Bone marrow (tissue), 2 donors: Measurements from ENCODE around the gene PSMF1.

Source experiments
- DNase-seq, 2 donors: peaks; one replicate each; lab custom pipeline; 2025; lab: John Stamatoyannopoulos, UW

Gene PSMF1

DNA sequence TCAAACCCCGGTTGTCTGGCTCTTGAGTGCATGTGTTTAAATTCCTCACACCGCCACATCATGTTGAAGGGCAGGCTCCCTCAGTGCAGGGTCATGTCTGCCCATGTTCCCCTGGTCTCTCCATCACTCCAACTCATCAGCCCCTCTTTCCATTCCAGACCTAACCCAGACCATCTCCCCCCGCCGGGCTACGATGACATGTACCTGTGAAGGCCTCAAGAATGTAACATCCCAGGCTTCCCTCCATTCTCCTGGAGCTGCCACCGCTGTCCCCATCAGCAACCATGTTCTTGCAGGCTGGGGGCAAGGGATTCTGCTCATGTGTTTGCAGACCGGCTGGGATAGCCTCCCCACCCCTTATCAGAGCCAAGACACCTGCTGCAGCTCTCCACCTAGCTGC, 46.5 kb downstream of the PSMF1 start:
- DNase-seq, result no peak

DNA sequence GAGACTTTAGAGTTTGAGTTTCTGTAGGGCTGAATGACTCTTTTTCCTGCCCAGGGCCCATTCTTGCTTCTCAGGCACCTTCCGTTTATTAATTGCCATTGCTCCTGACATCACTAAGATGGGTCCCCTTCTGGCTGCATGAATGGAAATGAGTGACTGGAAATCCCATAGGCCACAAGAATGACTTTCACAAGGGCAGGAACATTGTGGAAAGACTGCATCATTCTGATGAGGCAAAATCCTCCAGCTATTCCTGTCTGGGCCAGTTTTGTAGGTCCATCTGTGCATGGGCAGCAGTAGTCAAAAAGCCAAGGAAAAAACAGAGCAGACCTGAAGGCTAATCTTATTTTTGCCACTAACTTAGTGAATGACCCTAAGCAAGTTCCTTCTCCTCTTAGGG, 47.1 kb downstream of the PSMF1 start:
- no peak for DNase-seq

- DNase-seq, result no peak
Observed at GRCh38 chr20:1165941-1166340, 47.5 kb downstream of the PSMF1 start.

- no peak for DNase-seq
Observed at GRCh38 chr20:1166948-1167720, 48.7 kb downstream of the PSMF1 start.

- DNase-seq, result no peak
Observed at GRCh38 chr20:1169224-1169623, 50.8 kb downstream of the PSMF1 start.

DNA sequence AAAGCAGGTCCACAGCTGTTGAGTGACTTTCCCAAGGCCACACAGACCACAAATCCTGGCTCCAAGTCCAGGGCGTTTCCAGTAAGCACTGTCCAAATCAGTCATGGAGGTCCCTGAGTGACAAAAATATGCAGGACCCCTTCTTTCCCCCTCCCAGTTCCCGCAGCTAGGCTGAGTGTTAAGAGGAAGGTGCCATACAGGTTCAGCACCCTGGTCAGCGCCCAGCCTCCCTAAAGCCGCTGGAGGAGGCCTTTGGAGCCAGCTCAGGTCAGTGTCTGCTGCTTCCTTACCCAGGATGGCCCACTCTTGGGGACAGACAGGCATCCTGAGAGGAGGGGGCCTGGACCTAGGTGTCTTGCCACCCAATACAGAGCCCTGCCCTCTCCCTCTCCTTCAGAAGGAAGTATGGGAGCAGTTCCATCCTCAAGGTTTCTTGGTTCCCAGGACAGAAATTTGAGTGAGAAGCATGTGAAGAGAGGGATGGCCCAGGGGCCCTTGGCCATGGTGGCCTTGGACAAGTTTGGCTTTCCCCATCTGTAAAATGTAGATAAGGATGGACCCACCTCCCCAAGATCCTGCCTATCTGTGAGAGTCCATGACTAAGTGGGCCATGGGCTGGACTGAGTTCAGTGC, 53.2 kb downstream of the PSMF1 start:
- DNase-seq, result no peak

DNA sequence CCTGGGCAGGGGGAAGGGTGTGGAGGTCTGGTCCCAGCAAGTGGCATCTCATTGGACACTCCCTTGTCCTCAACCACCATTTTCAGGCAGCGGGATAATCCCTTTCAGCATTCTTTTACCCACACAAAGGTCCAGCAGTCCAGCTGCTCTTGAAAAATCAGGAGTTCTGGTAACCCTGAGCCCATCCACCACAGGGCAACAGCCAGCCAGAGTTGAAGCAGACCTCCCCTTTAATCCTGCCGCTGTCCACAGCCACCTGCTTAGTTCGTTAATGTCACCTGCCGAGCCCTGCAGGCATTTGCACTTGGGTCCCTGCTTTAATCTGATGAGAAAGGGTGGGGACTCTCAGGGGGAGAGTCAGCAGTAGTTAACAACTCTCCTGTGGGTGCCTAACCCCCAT, 55.3 kb downstream of the PSMF1 start:
- no peak for DNase-seq

DNA sequence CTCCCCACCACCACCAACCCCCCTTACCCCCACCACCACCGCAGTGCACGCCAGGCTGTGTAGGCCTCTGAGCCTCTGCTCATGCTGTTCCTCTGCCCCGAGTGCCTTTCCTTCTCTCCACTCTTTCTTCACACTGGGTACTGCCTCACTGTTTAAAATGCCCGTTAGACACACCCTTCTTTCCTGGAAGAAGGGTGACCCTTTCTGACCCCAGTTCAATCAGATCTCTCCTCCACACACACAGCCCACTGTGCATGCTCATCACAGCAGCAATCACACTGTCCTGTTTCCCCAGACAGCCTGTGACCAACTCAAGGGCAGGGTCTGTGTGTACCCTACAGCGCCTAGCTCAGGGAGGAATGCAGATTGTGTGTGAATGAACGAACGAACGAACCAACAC, 56.4 kb downstream of the PSMF1 start:
- no peak for DNase-seq

DNA sequence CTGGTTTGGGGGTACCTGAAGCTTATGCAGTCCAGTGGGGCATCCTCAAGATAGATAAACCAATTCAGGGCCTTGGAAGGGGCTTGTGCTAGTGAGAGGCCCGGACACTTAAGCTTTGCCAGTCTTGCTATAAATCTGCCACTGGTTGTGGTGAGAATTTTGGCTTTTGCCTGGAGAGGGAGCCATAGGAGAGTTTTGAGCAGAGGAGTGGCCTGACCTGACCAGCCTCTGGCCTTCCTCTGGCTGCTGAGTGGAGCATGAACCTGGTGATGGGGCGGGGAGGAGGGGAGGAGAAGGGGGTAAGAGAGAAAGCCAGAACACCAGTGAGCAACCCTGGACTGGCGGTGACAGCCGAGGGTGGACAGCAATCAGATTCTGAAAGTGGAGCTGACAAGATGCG, 59.3 kb downstream of the PSMF1 start:
- no peak for DNase-seq

DNA sequence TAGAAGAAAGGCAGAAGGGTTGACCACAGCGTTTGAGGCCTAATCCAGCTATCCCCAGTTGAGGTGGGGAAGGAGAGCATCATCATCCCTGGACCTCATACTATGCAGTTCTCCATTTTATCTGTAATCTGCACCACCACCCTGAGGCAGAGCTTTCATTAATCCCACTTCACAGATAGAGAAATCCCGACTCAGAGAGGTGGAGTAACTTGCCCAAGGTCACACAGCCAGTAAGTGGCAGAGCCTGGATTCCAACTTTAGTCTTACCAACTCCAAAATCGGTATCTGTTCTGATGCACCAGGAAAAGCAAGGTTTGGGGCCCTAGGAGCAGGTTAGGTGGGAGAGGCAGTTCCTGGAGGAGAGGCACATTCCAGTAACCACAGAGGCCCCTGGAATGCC, 59.7 kb downstream of the PSMF1 start:
- no peak for DNase-seq

GRCh38 chr20:1178623-1179022, 60.2 kb downstream of the PSMF1 start:
- DNase-seq, result no peak

- no peak for DNase-seq
Observed at GRCh38 chr20:1180949-1181348, 62.5 kb downstream of the PSMF1 start.

- DNase-seq, result no peak
Observed at GRCh38 chr20:1182106-1182505, 63.7 kb downstream of the PSMF1 start.

- no peak for DNase-seq
Observed at GRCh38 chr20:1183153-1183552, 64.8 kb downstream of the PSMF1 start.

DNA sequence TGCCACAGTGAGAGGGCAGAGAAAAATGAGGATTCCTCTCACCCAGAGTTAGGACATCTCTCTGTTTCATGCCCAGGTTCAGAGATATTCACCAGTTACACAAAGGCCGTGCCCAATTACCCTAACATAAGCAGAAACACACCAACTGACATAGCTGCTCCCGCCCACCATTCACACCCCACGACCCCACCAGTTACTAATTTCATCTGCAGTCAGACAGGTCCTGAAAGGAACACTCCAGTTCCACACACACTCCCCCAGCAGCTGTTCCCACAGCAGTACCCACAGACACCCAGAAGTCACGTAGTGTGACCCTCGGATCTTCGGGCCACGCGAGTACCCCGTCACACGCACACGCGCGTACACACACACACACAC, 65.8 kb downstream of the PSMF1 start:
- DNase-seq, result no peak

DNA sequence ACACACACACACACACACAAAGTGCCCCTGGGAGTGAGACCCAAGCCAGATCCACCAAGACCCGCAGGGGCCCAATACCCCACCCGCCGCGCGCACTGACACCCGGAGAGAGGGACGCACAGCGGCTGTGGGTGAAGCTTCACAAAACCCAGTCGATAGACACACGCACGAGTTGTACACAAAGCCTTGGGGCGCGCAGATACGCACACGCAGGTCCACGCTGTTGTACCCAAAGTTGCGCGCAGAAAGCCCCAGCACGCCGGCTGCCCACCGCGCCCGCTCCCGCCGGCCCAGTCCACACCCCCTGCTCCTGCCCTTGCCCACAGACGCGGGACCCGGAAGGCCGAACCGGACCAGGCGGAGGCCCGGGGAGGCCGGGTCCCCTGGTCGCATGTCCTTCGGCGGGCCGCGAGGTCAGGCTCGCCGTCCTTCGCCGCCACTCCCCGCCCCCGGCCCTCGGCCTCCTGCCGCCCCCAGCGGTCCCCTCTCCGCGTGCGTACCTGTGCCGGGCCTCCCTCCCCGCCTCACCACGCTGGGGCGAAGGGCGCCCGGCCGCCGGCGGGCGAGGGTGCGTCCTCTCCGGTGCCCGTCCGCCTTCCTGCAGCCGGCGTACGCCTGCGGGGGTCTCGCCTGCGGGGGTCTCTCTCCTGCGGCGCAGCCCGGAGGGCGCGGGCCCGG, 66.4 kb downstream of the PSMF1 start, which contains the start of gene TMEM74B:
Gene TMEM74B (minus strand): TSS at position 344 of the 678 bp plus-strand sequence. CDS start 1,180 bp downstream, outside the sequence.
- no peak for DNase-seq

GRCh38 chr20:1185316-1185741, 66.9 kb downstream of the PSMF1 start:
- DNase-seq, result no peak

- DNase-seq, result no peak
Observed at GRCh38 chr20:1185790-1186334, 67.5 kb downstream of the PSMF1 start.

- DNase-seq, result no peak
Observed at GRCh38 chr20:1186367-1186991, 68.1 kb downstream of the PSMF1 start.

DNA sequence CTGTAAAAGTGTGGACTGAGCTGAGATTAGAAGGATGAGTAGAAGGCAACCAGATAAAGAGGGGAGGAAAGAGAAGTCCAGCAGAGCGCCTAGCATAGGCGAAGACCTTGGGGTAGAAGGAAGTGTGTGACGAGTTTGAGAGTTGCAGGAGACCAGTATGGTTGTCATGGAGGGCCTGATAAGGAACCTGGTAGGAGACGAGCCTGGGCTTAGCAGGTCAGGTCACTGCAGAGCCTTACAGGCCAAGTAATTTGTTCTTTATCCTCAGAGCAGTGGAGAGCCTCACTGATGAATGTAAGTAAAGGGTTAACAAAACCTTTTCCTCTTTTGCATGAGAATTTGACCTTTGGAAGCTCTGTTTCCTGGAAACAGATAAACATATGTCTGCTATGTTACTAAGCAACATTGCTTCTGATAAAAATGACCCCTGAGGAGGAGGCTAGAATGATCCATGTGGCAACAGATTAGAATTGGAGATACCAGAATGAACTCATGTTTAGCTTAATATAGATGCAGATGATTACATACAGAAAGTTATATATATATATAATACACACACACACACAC, 69.3 kb downstream of the PSMF1 start:
- DNase-seq, result no peak

DNA sequence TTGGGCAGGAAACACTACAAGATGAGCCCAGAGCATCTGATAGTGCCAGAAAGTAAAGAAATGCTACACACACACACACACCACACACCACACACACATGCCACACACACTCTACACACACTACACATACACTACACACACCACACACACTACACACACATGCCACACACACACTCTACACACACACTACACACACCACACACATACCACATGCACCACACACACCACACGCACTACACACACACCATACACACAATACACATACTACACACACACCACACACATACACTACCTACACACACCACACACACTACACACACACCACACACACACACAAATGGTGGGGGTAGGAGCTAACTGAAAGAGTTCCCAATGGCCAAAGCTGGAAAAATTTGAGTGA, 69.9 kb downstream of the PSMF1 start:
- no peak for DNase-seq

- DNase-seq, result no peak
Observed at GRCh38 chr20:1189827-1190226, 71.4 kb downstream of the PSMF1 start.
